Activated B cell treated with CpG ODN at 0.5 μM for 24 hours (primary cell): ENCODE results near the gene DAZL. TPM values are rescaled to one million over a fixed set of nuclear protein-coding genes. Genes with fewer than 3 reads are reported as not detected.

Source experiments
- ATAC-seq: fragments of 200-7000 bp; cut with Tn5 transposase; one replicate; pipeline ENCODE4 v1.10.0; 2021; ENCODE audit warnings: low read depth, mild to moderate bottlenecking, moderate library complexity
- CTCF ChIA-PET: fragments of 350-600 bp; sonication (Branson Sonifier 250); formaldehyde crosslinking; loops from one replicate; lab custom pipeline; 2021; ENCODE audit warnings: antibody characterized with exemption; lab: Charles Lee
- POLR2A ChIA-PET: fragments of 350-600 bp; sonication (Branson Sonifier 250); formaldehyde crosslinking; loops from one replicate; lab custom pipeline; 2021; ENCODE audit warnings: antibody characterized with exemption; lab: Charles Lee
- DNase-seq: peaks from one replicate; pipeline ENCODE4 v3.0.0; 2022
- H3K27ac Mint-ChIP-seq: one replicate; pipeline ENCODE4 v1.8.0; 2020; ENCODE audit warnings: mixed read lengths
- H3K27me3 Mint-ChIP-seq: one replicate; pipeline ENCODE4 v1.8.0; 2021; ENCODE audit warnings: mixed read lengths
- H3K36me3 Mint-ChIP-seq: one replicate; pipeline ENCODE4 v1.8.0; 2021; ENCODE audit warnings: low read depth, mixed read lengths
- H3K4me1 Mint-ChIP-seq: one replicate; pipeline ENCODE4 v1.8.0; 2021; ENCODE audit warnings: mixed read lengths
- H3K4me3 Mint-ChIP-seq: one replicate; pipeline ENCODE4 v1.8.0; 2020; ENCODE audit warnings: mild to moderate bottlenecking, mixed read lengths
- H3K9me3 Mint-ChIP-seq: one replicate; pipeline ENCODE4 v1.8.0; 2020; ENCODE audit warnings: mixed read lengths
- CTCF ChIP-seq: fragments of 200-600 bp; IDR thresholded peaks from one replicate; pipeline ENCODE4 v1.8.0; 2022; ENCODE audit warnings: antibody characterized with exemption, mild to moderate bottlenecking
- intact Hi-C: fragments of 100-400 bp; cut with micrococcal nuclease; formaldehyde crosslinking; loops from one replicate; pipeline ENCODE4 v1.15.1; 2024
- total RNA-seq: library from RNA; stranded (reverse); gene quantifications from 2 replicates; pipeline ENCODE4 v1.2.3, GENCODE V29; 2022

The DAZL gene
- total RNA-seq, 1 donor from 2014 or later: not detected

GRCh38 chr3:16538507-16538906 lies 66.7 kb downstream of the DAZL start:
- Mint-ChIP-seq H3K4me1 (peaks cover 6% of the 10 kb centered on the region), H3K27ac (no peak overlapping the region), H3K4me3 (no peak overlapping the region), H3K9me3 (peaks cover 2% of the 10 kb centered on the region), H3K27me3 (no peaks in the 10 kb centered on the region), H3K36me3 (no peaks in the 10 kb centered on the region)
- POLR2A ChIA-PET: interaction anchor here (1.3 kb wide), 1 partner anchor 23 kb away, joined by 3 read pairs; no protein-coding TSS in a partner anchor
- no peak for DNase-seq
- intact Hi-C loops: loop anchor here (5.0 kb wide), 1 partner anchor 41 kb away; no protein-coding TSS in a partner anchor
- CTCF ChIA-PET: interaction anchor here (2.5 kb wide), 1 partner anchor 248 kb away, joined by 9 read pairs; no protein-coding TSS in a partner anchor
- no peak for ATAC-seq
- TF ChIP-seq CTCF: no peak

- ATAC-seq (no peak), DNase-seq (no peak)
- H3K4me1 Mint-ChIP-seq: peaks cover 6% of the 10 kb centered on the region
- H3K4me3 Mint-ChIP-seq: no peak overlapping the region
- no peaks in the 10 kb centered on the region for H3K36me3 Mint-ChIP-seq
- peak overlapping the region; percentile 20 for H3K27ac Mint-ChIP-seq
- CTCF ChIA-PET: interaction anchor here (1.2 to 2.5 kb wide), 2 partner anchors 13 to 246 kb away, joined by 3 to 9 read pairs; no protein-coding TSS in a partner anchor
- POLR2A ChIA-PET: interaction anchor here (1.5 kb wide), 1 partner anchor 25 kb away, joined by 9 read pairs; no protein-coding TSS in a partner anchor
- H3K27me3 Mint-ChIP-seq: no peaks in the 10 kb centered on the region
- TF ChIP-seq CTCF: no peak
- intact Hi-C loops: loop anchor here (5.0 kb wide), 1 partner anchor 40 kb away; no protein-coding TSS in a partner anchor
- H3K9me3 Mint-ChIP-seq: peaks cover 2% of the 10 kb centered on the region
Observed at GRCh38 chr3:16536996-16537395, 68.2 kb downstream of the DAZL start.

Other genes with a start within 250 kb of the DAZL start
- gene RFTN1, start 91.7 kb downstream of the DAZL start, total RNA-seq: 323 and 365 TPM in 2 replicates